Progenitor cell of endocrine pancreas (in vitro differentiated cells): ENCODE results near the gene FGF19. TPM values are rescaled to one million over a fixed set of nuclear protein-coding genes. Genes with fewer than 3 reads are reported as not detected.

ENCODE experiments used
- DNase-seq: peaks from one replicate; pipeline ENCODE4 v3.0.0; 2021; ENCODE audit warnings: low spot score; ENCODE audit not compliant: unreplicated experiment
- H3K27ac Mint-ChIP-seq: 2 replicates; pipeline ENCODE4 v1.8.0; 2021; ENCODE audit warnings: mild to moderate bottlenecking, moderate library complexity, mixed read lengths
- H3K27me3 Mint-ChIP-seq: 2 replicates; pipeline ENCODE4 v1.8.0; 2021; ENCODE audit warnings: mixed read lengths
- H3K36me3 Mint-ChIP-seq: 2 replicates; pipeline ENCODE4 v1.8.0; 2022; ENCODE audit warnings: mixed read lengths; ENCODE audit not compliant: insufficient read depth
- H3K4me1 Mint-ChIP-seq: 2 replicates; pipeline ENCODE4 v1.8.0; 2021; ENCODE audit warnings: low read depth, mixed read lengths
- H3K4me3 Mint-ChIP-seq: 2 replicates; pipeline ENCODE4 v1.8.0; 2021; ENCODE audit warnings: low read depth, mild to moderate bottlenecking, moderate library complexity, mixed read lengths
- H3K9me3 Mint-ChIP-seq: 2 replicates; pipeline ENCODE4 v1.8.0; 2021; ENCODE audit warnings: low read depth, mixed read lengths
- CTCF ChIP-seq: fragments of 200-600 bp; sonication (generic); IDR thresholded peaks from one replicate; pipeline ENCODE4 v1.5.0; 2021; ENCODE audit warnings: antibody characterized with exemption, mild to moderate bottlenecking; ENCODE audit not compliant: unreplicated experiment
- total RNA-seq: library from RNA; stranded (reverse); gene quantifications from 2 replicates; pipeline ENCODE4 v1.2.1, GENCODE V29; 2021

The FGF19 gene
- total RNA-seq, 1 donor from 2014 or later: not detected

- Mint-ChIP-seq H3K27me3 (peaks cover 20% of the 10 kb centered on the region), H3K4me1 (no peaks in the 10 kb centered on the region), H3K36me3 (no peaks in the 10 kb centered on the region), H3K9me3 (peaks cover 7% of the 10 kb centered on the region), H3K4me3 (no peak overlapping the region), H3K27ac (no peak overlapping the region)
- no peak for TF ChIP-seq CTCF
- no peak for DNase-seq
Observed at GRCh38 chr11:69734841-69735240, 31.0 kb upstream of the FGF19 start.

GRCh38 chr11:69734367-69734766, 30.5 kb upstream of the FGF19 start:
- H3K36me3 Mint-ChIP-seq: no peaks in the 10 kb centered on the region
- TF ChIP-seq CTCF: no peak
- H3K27ac Mint-ChIP-seq: no peak overlapping the region
- H3K4me3 Mint-ChIP-seq: no peak overlapping the region
- peaks cover 7% of the 10 kb centered on the region for H3K9me3 Mint-ChIP-seq
- no peaks in the 10 kb centered on the region for H3K4me1 Mint-ChIP-seq
- no peak for DNase-seq
- H3K27me3 Mint-ChIP-seq: peaks cover 25% of the 10 kb centered on the region

DNA sequence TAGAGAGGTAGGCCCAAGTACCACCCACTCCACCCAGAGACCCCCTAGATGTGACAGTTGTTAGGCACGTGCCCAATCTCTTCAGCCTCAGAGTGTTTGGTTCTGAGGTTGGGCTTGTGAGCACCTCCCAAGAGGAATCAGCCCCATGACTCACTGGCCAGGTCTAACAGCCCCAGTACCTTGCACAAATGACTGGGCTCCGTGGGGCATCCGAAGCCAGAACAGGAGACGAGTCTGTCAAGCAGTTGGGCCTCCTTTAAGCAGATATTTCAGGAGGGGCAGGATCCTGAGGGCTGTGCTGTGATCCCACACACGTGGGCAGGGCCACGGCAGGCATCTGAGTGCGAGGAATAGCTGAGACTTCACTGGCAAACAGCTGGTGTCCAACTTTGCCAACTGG, 29.1 kb upstream of the FGF19 start:
- Mint-ChIP-seq H3K27me3 (peaks cover 32% of the 10 kb centered on the region), H3K36me3 (no peaks in the 10 kb centered on the region), H3K27ac (no peak overlapping the region), H3K4me1 (no peaks in the 10 kb centered on the region), H3K9me3 (peaks cover 7% of the 10 kb centered on the region), H3K4me3 (no peak overlapping the region)
- no peak for TF ChIP-seq CTCF
- DNase-seq: no peak

DNA sequence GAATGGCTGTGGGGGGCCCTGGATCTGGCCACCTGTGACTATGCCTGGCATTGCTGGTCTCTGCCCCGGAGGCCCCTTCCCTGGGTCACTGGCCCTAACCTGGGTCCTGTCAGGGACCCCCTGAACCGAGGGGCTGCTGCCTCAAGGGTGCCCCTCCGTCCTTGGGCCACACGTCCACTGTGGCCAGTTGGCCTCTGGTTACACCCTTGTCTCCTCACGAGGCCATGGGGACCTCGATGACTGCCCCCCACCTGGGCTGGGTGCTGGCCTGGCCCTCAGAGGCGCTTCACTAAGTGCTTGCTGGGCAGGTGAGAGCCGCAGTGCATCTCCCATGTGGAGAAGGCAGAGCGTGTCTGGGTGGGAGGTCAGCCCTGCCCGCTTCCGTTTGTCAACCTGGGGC, 27.3 kb upstream of the FGF19 start:
- Mint-ChIP-seq H3K4me1 (no peaks in the 10 kb centered on the region), H3K9me3 (peaks cover 7% of the 10 kb centered on the region), H3K27ac (no peak overlapping the region), H3K36me3 (no peaks in the 10 kb centered on the region), H3K27me3 (peaks cover 32% of the 10 kb centered on the region), H3K4me3 (no peak overlapping the region)
- no peak for TF ChIP-seq CTCF
- DNase-seq: no peak

GRCh38 chr11:69730500-69730899, 26.7 kb upstream of the FGF19 start:
- no peak overlapping the region for H3K4me3 Mint-ChIP-seq
- peaks cover 32% of the 10 kb centered on the region for H3K27me3 Mint-ChIP-seq
- no peak overlapping the region for H3K27ac Mint-ChIP-seq
- H3K36me3 Mint-ChIP-seq: no peaks in the 10 kb centered on the region
- peaks cover 7% of the 10 kb centered on the region for H3K9me3 Mint-ChIP-seq
- no peaks in the 10 kb centered on the region for H3K4me1 Mint-ChIP-seq
- no peak for DNase-seq
- no peak for TF ChIP-seq CTCF
